ENCODE measurements around the gene RPS27. TPM values are rescaled to one million over a fixed set of nuclear protein-coding genes. Genes with fewer than 3 reads are reported as not detected.

The RPS27 gene
- total RNA-seq, 2 donors from 2014 or later: 538 to 734 TPM

DNA sequence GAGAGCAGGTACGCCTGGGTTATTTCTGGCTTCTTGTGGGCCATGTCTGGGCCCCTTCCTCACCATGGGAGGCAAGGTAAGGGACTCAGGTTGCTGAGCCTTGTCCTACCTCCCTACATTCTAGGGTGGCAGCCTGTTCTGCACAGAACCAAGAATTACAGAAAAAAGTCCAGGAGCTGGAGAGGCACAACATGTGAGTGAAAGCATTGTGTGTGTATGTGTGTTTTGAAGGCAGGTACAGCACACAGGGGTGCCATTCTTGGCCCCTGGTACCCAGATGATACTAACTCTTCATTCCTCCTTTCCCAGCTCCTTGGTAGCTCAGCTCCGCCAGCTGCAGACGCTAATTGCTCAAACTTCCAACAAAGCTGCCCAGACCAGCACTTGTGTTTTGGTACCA is 17.5 kb upstream of the RPS27 start:
- H3K27ac ChIP-seq: no peak overlapping the region
- intact Hi-C loops (cut with DNase I): no loop called here

DNA sequence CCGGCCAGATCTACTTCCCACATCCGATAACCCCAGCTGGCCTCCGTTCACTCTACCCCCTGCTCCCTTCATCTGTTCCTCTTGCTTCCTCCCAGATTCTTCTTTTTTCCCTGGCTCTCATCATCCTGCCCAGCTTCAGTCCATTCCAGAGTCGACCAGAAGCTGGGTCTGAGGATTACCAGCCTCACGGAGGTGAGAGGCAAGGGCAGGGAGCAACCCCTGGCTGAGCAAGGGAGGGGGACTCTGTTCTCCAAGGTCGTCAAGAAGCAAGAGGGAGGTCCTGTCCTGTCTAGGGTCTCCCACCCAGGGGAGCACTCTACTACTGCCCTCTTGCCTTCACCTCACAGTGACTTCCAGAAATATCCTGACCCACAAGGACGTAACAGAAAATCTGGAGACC is 17.0 kb upstream of the RPS27 start:
- H3K4me3 ChIP-seq: no peak overlapping the region
- WGBS, 2 donors: 68 to 79% methylated on average over 7 of the region's 7 CpGs
- H3K9me3 ChIP-seq: no peaks in the 10 kb centered on the region
- intact Hi-C loops (cut with DNase I): no loop called here
- no peak for TF ChIP-seq POLR2A (IDR thresholded peaks at IDR 0.05)
- TF ChIP-seq, protein P1, sequence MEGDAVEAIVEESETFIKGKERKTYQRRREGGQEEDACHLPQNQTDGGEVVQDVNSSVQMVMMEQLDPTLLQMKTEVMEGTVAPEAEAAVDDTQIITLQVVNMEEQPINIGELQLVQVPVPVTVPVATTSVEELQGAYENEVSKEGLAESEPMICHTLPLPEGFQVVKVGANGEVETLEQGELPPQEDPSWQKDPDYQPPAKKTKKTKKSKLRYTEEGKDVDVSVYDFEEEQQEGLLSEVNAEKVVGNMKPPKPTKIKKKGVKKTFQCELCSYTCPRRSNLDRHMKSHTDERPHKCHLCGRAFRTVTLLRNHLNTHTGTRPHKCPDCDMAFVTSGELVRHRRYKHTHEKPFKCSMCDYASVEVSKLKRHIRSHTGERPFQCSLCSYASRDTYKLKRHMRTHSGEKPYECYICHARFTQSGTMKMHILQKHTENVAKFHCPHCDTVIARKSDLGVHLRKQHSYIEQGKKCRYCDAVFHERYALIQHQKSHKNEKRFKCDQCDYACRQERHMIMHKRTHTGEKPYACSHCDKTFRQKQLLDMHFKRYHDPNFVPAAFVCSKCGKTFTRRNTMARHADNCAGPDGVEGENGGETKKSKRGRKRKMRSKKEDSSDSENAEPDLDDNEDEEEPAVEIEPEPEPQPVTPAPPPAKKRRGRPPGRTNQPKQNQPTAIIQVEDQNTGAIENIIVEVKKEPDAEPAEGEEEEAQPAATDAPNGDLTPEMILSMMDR (IDR thresholded peaks at IDR 0.05): no peak
- peaks cover 7 to 12% of the 10 kb centered on the region in 2 donors for H3K36me3 ChIP-seq (replicated peaks in 1 of 2; ENCODE audit: insufficient read depth in 1 of 2, low read depth in 2 of 2)
- H3K27me3 ChIP-seq: no peaks in the 10 kb centered on the region
- no peak overlapping the region for H3K27ac ChIP-seq
- DNase-seq (no peak), ATAC-seq (no peak)
- peaks cover 31% of the 10 kb centered on the region for H3K4me1 ChIP-seq

More for the DNA sequence above, 17.5 kb upstream of the RPS27 start:
- WGBS, 2 donors: 89 to 96% methylated on average over 3 of the region's 3 CpGs
- TF ChIP-seq, protein P1 (IDR thresholded peaks at IDR 0.05): no peak
- TF ChIP-seq POLR2A (IDR thresholded peaks at IDR 0.05): peak in 1 of 3 donors; percentile 10
- Histone ChIP-seq H3K27me3 (no peaks in the 10 kb centered on the region), H3K4me3 (no peak overlapping the region), H3K4me1 (peaks cover 31% of the 10 kb centered on the region), H3K9me3 (no peaks in the 10 kb centered on the region), H3K36me3 (replicated peaks in 1 of 2; ENCODE audit: insufficient read depth in 1 of 2, low read depth in 2 of 2) (peaks cover 7 to 12% of the 10 kb centered on the region in 2 donors)
- no peak for DNase-seq
- ATAC-seq: no peak

DNA sequence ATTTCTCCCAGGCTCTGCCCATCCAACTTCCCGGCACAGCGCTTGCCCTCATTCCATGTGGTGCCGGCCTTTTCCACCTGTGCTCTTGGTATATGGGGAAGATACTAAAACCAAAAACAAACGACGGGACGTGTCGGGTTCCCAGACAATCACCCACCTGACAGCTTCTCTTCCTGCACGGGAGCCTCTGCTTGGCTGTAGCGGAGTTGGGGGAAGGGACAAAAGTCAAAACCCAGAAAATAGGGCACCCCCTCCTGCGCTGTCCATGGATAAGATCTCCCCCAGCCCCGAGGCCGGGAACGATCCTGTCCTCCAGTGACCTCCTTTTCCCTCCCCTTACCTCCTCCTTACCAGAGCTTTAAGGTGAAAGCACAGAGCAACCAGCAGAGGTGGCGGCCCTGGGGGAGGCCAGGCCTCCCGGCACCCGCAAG is 13.7 kb upstream of the RPS27 start:
- Histone ChIP-seq H3K27me3 (no peaks in the 10 kb centered on the region), H3K4me1 (peaks cover 24% of the 10 kb centered on the region), H3K4me3 (peak overlapping the region; percentile 71 to 86), H3K36me3 (replicated peaks in 1 of 2; ENCODE audit: insufficient read depth in 1 of 2, low read depth in 2 of 2) (peaks cover 7 to 12% of the 10 kb centered on the region in 2 donors), H3K9me3 (no peaks in the 10 kb centered on the region), H3K27ac (peak overlapping the region; percentile 85 to 94 (median 88))
- intact Hi-C loops (cut with DNase I): no loop called here
- TF ChIP-seq, protein P1 (IDR thresholded peaks at IDR 0.05): no peak
- TF ChIP-seq POLR2A (IDR thresholded peaks at IDR 0.05): no peak
- DNase-seq (no peak), ATAC-seq (no peak)
- WGBS, 2 donors: 1% methylated on average over 16 of the region's 16 CpGs

DNA sequence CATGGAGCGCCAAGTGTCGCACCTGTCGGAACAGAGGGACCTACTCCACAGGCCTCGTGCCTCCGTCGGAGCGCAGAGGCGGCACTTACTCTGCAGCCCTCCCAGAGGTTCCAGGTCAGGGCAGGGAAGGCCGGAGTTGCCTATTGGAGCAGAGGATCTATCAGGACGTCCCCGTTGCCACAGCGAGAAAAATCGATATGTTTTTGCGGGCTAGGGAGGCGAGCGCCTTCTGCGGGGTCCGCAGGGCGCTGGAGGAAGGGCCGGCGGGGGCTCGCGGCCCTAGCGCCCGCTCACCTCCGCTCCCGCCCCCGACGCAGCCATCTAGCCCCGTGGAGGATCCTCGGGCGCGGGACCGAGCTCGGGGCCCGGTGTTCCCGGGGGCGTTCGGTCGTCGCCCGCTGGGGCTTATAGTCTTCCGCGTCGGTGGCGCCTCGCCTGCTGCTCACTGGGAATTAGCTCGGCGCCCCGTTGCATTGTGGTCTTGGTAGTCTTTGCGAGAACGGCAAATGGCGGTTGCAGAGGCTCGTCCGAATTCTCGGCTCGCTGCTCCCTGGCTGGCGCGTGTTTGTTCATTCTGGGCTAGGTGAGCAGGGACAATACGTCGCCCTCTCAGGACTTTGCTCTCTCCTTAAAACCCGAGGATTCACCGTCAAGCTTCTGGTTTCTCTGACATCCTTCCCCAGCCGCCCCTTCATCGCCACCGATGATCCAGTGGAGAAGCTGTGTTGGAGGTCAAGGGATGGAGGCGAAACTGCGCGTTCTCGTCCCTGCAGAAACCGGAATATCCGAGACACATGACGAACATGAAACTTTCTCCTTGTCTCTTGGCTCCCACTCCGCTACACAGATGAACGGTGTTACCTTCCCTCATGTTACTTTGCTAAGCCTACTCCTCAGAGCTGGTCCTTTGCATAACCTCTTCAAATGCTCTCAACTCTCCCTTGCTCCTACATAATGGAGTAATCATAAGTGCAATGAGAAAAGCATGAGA is 13.0 kb upstream of the RPS27 start, which contains the start of gene JTB:
Gene JTB, minus strand, starts transcription at position 425 of the 991 bp plus-strand sequence. Its CDS starts 422 bp downstream, at position 3.
- Histone ChIP-seq H3K4me3 (peak within 1 kb of the TSS; percentile 71 to 86), H3K27ac (peak within 1 kb of the TSS; percentile 85 to 94 (median 88)), H3K36me3 (replicated peaks in 1 of 2; ENCODE audit: insufficient read depth in 1 of 2, low read depth in 2 of 2) (peaks cover 7 to 12% of the 10 kb centered on the region in 2 donors), H3K4me1 (peaks cover 24% of the 10 kb centered on the region), H3K9me3 (no peaks in the 10 kb centered on the region), H3K27me3 (no peaks in the 10 kb centered on the region)
- DNase-seq (peak; percentile 87 to 93 (median 90)), ATAC-seq (peak; percentile 95)
- WGBS, 2 donors: 1 to 2% methylated on average over 10 to 67 of the region's 75 CpGs
- peak; percentile 85 to 95 (median 90) for TF ChIP-seq POLR2A (IDR thresholded peaks at IDR 0.05)
- TF ChIP-seq, protein P1 (IDR thresholded peaks at IDR 0.05): no peak
- intact Hi-C loops (cut with DNase I): no loop called here
